Measurements from ENCODE around the gene STPG4.
"Not testable (repeated sequence)": the region's sequence is repeated elsewhere in the genome, so short reads cannot be mapped to it uniquely, and the experiment has no call there.

STPG4 gene

GRCh38 chr2:47172922-47173695 is 18.0 kb upstream of the STPG4 start:
- DNase-seq, result no peak

- no peak for DNase-seq
Measured at GRCh38 chr2:47172156-47172921, 17.2 kb upstream of the STPG4 start.

- no peak for DNase-seq
Measured at GRCh38 chr2:47169784-47170183, 14.7 kb upstream of the STPG4 start.

- DNase-seq, result not testable (repeated sequence)
Measured at GRCh38 chr2:47168895-47169294, 13.8 kb upstream of the STPG4 start.

GRCh38 chr2:47167149-47167548 is 12.0 kb upstream of the STPG4 start:
- DNase-seq, result no peak

- DNase-seq, result no peak
Measured at GRCh38 chr2:47165001-47165555, 10.0 kb upstream of the STPG4 start.

GRCh38 chr2:47162780-47163179 is 7.7 kb upstream of the STPG4 start:
- no peak for DNase-seq

- DNase-seq, result no peak
Measured at GRCh38 chr2:47161475-47161874, 6.4 kb upstream of the STPG4 start.

GRCh38 chr2:47160660-47161059 is 5.6 kb upstream of the STPG4 start:
- DNase-seq, result no peak

GRCh38 chr2:47160211-47160610 is 5.1 kb upstream of the STPG4 start:
- DNase-seq, result no peak

GRCh38 chr2:47159627-47160026 is 4.5 kb upstream of the STPG4 start:
- no peak for DNase-seq

GRCh38 chr2:47158576-47158975 is 3.5 kb upstream of the STPG4 start:
- DNase-seq, result no peak

GRCh38 chr2:47152803-47153202 is 2.3 kb downstream of the STPG4 start:
- DNase-seq, result no peak

- DNase-seq, result no peak
Measured at GRCh38 chr2:47150175-47150574, 4.9 kb downstream of the STPG4 start.

GRCh38 chr2:47147021-47147420 is 8.1 kb downstream of the STPG4 start:
- no peak for DNase-seq

GRCh38 chr2:47145466-47145865 is 9.6 kb downstream of the STPG4 start:
- DNase-seq, result no peak

GRCh38 chr2:47141520-47141919 is 13.6 kb downstream of the STPG4 start:
- DNase-seq, result no peak

GRCh38 chr2:47134386-47135090 is 20.6 kb downstream of the STPG4 start:
- no peak for DNase-seq

GRCh38 chr2:47133046-47133445 is 22.1 kb downstream of the STPG4 start:
- no peak for DNase-seq

- DNase-seq, result no peak
Measured at GRCh38 chr2:47129191-47129706, 25.9 kb downstream of the STPG4 start.

GRCh38 chr2:47128705-47129104 is 26.4 kb downstream of the STPG4 start:
- no peak for DNase-seq

- DNase-seq, result no peak
Measured at GRCh38 chr2:47127862-47128543, 27.1 kb downstream of the STPG4 start.

GRCh38 chr2:47126783-47127182 is 28.3 kb downstream of the STPG4 start:
- DNase-seq, result no peak

Measured in SHP77 (cell line).